A549 (cell line): ENCODE results near the gene FGR. TPM values are rescaled to one million over a fixed set of nuclear protein-coding genes. Genes with fewer than 3 reads are reported as not detected.

ENCODE experiments used
- ATAC-seq, 2 experiments: fragments of 200-7000 bp in 1 of 2; fragments of >200 bp in 1 of 2; cut with Nextera tagmentation in 1 of 2; cut with Tn5 transposase in 1 of 2; 3 replicates each; pipeline versions ENCODE4 v1.8.0 to v1.9.1; 2018 to 2020; ENCODE audit warnings: mild to moderate bottlenecking in 1 of 2, moderate library complexity in 1 of 2
- CTCF ChIA-PET: fragments of 300-600 bp; sonication (Branson Sonifier 250); formaldehyde crosslinking; extraction: SDS; loops from one replicate; lab custom pipeline; 2021; ENCODE audit warnings: antibody characterized with exemption, inconsistent platforms; lab: Yijun Ruan, JAX
- POLR2A ChIA-PET: fragments of 350-600 bp; formaldehyde crosslinking; extraction: SDS; loops from one replicate; lab custom pipeline; 2021; ENCODE audit warnings: antibody characterized with exemption, inconsistent platforms; lab: Yijun Ruan, JAX
- DNase-seq, 2 experiments: peaks; one replicate each; pipeline versions ENCODE4 v3.0.0 to v3.0.0-alpha.2; 2011 to 2016; ENCODE audit warnings: low read depth in 1 of 2, low spot score in 1 of 2
- FAIRE-seq: peaks from 2 replicates; lab custom pipeline; 2011; peaks lifted over from hg19 to GRCh38; lab: Jason Lieb, UNC
- H3K27ac ChIP-seq, 2 experiments: fragments of >200 bp; sonication (Bioruptor Twin); formaldehyde crosslinking; 3 replicates each; pipeline ENCODE4 v1.5.1; 2016 to 2017
- H3K4me1 ChIP-seq: fragments of >200 bp; sonication (Bioruptor Twin); formaldehyde crosslinking; 3 replicates; pipeline ENCODE4 v1.6.1; 2016
- H3K4me2 ChIP-seq: fragments of >200 bp; sonication (Bioruptor Twin); formaldehyde crosslinking; 3 replicates; pipeline ENCODE4 v1.6.1; 2016
- H3K4me3 ChIP-seq: fragments of >200 bp; sonication (Bioruptor Twin); formaldehyde crosslinking; 3 replicates; pipeline ENCODE4 v1.5.1; 2016
- H3K9me3 ChIP-seq: fragments of >200 bp; sonication (Bioruptor Twin); formaldehyde crosslinking; 3 replicates; pipeline ENCODE4 v1.6.1; 2016
- BHLHE40 ChIP-seq: IDR thresholded peaks from 2 replicates; pipeline ENCODE4 v1.6.1; 2012; ENCODE audit warnings: low read depth, low read length, inconsistent platforms
- CHD4 ChIP-seq: fragments of 200-600 bp; sonication (generic); IDR thresholded peaks from 2 replicates; pipeline ENCODE4 v1.6.1; 2016; ENCODE audit warnings: antibody characterized with exemption, mild to moderate bottlenecking, borderline replicate concordance
- CTCF ChIP-seq: fragments of >200 bp; sonication (Bioruptor Twin); formaldehyde crosslinking; IDR thresholded peaks from 3 replicates; pipeline ENCODE4 v1.5.1; 2016
- E2F6 ChIP-seq: IDR thresholded peaks from 2 replicates; pipeline ENCODE4 v1.6.1; 2012; ENCODE audit warnings: low read depth, borderline replicate concordance
- FOSL2 ChIP-seq, 2 experiments: fragments of 450-650 bp in 1 of 2; fragments of >200 bp in 1 of 2; sonication (Bioruptor Twin) in 1 of 2; formaldehyde crosslinking; IDR thresholded peaks; 2 replicates each; pipeline versions ENCODE4 v1.5.0 to v1.6.1; 2016 to 2020; ENCODE audit warnings: mild to moderate bottlenecking in 1 of 2, moderate library complexity in 1 of 2
- HDAC2 ChIP-seq: fragments of 200-600 bp; sonication (generic); IDR thresholded peaks from 2 replicates; pipeline ENCODE4 v1.6.1; 2016
- HOXA7 ChIP-seq: fragments of 250-450 bp; sonication (Bioruptor Pico); IDR thresholded peaks from 2 replicates; pipeline ENCODE4 v1.5.0; 2020; ENCODE audit warnings: mild to moderate bottlenecking, moderate library complexity
- NFE2L2 ChIP-seq: fragments of 150-350 bp; conservative IDR thresholded peaks from 2 replicates; pipeline ENCODE4 v1.6.1; 2014; ENCODE audit warnings: low read length
- NR3C1 ChIP-seq: fragments of >200 bp; sonication (Bioruptor Twin); formaldehyde crosslinking; IDR thresholded peaks from 3 replicates; pipeline ENCODE4 v1.6.1; 2017
- POLR2AphosphoS2 ChIP-seq: conservative IDR thresholded peaks from 2 replicates; pipeline ENCODE4 v1.6.1; 2012; ENCODE audit warnings: low read length, improper control_type of control experiment, inconsistent platforms
- RAD21 ChIP-seq, 2 experiments: fragments of >200 bp in 1 of 2; sonication (Bioruptor Twin) in 1 of 2; formaldehyde crosslinking in 1 of 2; IDR thresholded peaks in 1 of 2; conservative IDR thresholded peaks in 1 of 2; 2 replicates in 1 of 2; 3 replicates in 1 of 2; pipeline ENCODE4 v1.6.1; 2012 to 2018; ENCODE audit warnings: inconsistent platforms in 1 of 2
- RCOR1 ChIP-seq: fragments of 150-350 bp; IDR thresholded peaks from 2 replicates; pipeline ENCODE4 v1.6.1; 2014; ENCODE audit warnings: antibody characterized with exemption, low read length, low read depth
- RFX5 ChIP-seq: fragments of 450-650 bp; IDR thresholded peaks from 2 replicates; pipeline ENCODE4 v1.7.1; 2014; ENCODE audit warnings: antibody characterized with exemption, mild to moderate bottlenecking, moderate library complexity
- SMC3 ChIP-seq: fragments of >200 bp; sonication (Bioruptor Twin); formaldehyde crosslinking; IDR thresholded peaks from 3 replicates; pipeline ENCODE4 v1.6.1; 2018; ENCODE audit warnings: inconsistent platforms
- TP53 ChIP-seq: fragments of 250-450 bp; sonication (Bioruptor Pico); IDR thresholded peaks from 2 replicates; pipeline ENCODE4 v1.5.0; 2021; ENCODE audit warnings: mild to moderate bottlenecking, moderate library complexity
- ZFP36 ChIP-seq: fragments of 450-650 bp; IDR thresholded peaks from 2 replicates; pipeline ENCODE4 v1.6.1; 2014; ENCODE audit warnings: borderline replicate concordance; ENCODE audit not compliant: partially characterized antibody
- WGBS: methylation state at CpG from one replicate; pipeline ENCODE4 v1.1.6; 2017; ENCODE audit errors: missing lambda C conversion rate; 5-methylcytosine and 5-hydroxymethylcytosine counted together
- polyA plus RNA-seq, 4 experiments: library from polyadenylated mRNA; depleted of rRNA in 3 of 4; stranded (reverse); fragments of >200 nt; fragmentation: RNase III in 1 of 4; extraction: RNeasy Plus Mini Kit Qiagen cat#74134 plus additional on column Dnase treatment in 1 of 4; gene quantifications; 2 replicates in 3 of 4; 3 replicates in 1 of 4; pipeline ENCODE4 v1.2.3, GENCODE V29; 2011 to 2017
- TF ChIP-seq, protein P1 (sequence below): IDR thresholded peaks from 2 replicates; pipeline ENCODE4 v1.6.1; 2012

The FGR gene
- polyA plus RNA-seq, 2 of the 4 experiments (the other 2 are of a cell fraction), result not detected

- DNase-seq (no peak), FAIRE-seq (no peak), ATAC-seq (no peak)
- POLR2A ChIA-PET, result no interaction called here
- Histone ChIP-seq H3K4me3 (no peak overlapping the region), H3K27ac (no peak overlapping the region), H3K9me3 (no peaks in the 10 kb centered on the region), H3K4me2 (no peak overlapping the region), H3K4me1 (peaks cover 14% of the 10 kb centered on the region)
- CTCF ChIA-PET, result interaction anchor here (0.6 to 23.7 kb wide), 48 partner anchors 10 to 688 kb away, joined by 3 to 314 read pairs (median 5); partner anchors contain the start of genes GPR3 and IFI6
- WGBS, result 69% methylated on average over 9 of the region's 11 CpGs
- TF ChIP-seq NFE2L2, result no peak
- TF ChIP-seq, protein P1, sequence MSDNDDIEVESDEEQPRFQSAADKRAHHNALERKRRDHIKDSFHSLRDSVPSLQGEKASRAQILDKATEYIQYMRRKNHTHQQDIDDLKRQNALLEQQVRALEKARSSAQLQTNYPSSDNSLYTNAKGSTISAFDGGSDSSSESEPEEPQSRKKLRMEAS, result no peak
Observed at GRCh38 chr1:27607239-27607804, 27.7 kb downstream of the FGR start.

GRCh38 chr1:27606708-27607238 is 28.2 kb downstream of the FGR start:
- POLR2A ChIA-PET, result no interaction called here

DNA sequence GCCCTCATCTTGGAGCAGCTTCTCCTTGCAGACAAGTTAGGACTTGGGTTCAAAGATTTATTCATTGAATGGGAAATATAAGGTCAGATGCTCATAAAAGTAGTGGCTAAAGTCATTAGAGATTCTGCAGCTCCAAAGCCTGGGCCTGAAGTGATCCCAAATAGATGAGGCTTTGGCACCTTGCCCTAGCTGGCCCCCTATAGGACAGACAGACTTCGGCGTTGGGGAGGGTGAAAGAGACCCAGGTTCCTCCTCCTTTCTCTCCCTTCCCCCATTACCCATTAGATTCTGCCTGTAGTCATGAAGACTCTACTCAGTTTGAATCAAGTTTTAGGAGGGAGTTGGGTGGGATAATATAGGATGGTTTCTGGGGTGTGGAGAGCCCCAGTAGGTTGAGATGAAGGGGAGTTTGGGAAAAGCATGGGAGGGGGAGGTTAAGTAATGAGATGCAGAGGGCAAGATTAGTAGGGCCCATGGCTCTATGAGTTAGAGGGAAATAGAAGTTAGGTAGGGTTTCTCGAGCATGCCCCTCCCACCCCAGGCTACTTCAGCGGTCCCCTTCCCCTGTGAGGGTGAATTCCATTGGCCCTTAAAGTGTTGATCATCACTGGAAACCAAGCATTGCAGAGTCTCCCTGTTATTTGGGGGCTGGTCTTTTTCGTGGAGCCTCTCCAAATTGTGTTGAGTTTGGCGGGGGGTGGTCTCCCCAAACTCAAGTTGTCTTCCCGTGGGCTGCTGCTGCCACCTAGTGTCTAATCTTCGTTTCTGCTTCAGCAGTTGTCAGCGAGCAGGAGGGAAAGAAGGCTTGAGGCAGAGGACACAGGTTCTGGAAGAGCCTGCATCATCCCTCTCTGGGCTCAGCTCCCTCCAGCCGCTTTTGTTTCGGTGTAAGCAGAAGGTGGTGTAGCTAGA is 28.9 kb downstream of the FGR start:
- peak in 1 of 2 experiments; percentile 30; a peak in 2 of 6 replicates for ATAC-seq
- TF ChIP-seq E2F6 (no peak), RAD21 (conservative IDR thresholded peaks at IDR 0.05 in 1 of 2, IDR thresholded peaks at IDR 0.05 in 1 of 2) (peak; percentile 95), CTCF (peak; percentile 90), POLR2AphosphoS2 (no peak), SMC3 (peak; percentile 79)
- ChIA-PET POLR2A (no interaction called here), CTCF (interaction anchor here (0.6 to 23.7 kb wide), 56 partner anchors 8 to 562 kb away, joined by 3 to 314 read pairs (median 4); partner anchors contain the start of genes GPR3 and IFI6)
- Histone ChIP-seq H3K4me1 (peaks cover 26% of the 10 kb centered on the region), H3K4me3 (no peak overlapping the region), H3K4me2 (peak overlapping the region; percentile 51), H3K9me3 (no peaks in the 10 kb centered on the region), H3K27ac (peak overlapping the region in 1 of 2 experiments; percentile 50; a peak in 1 of 6 replicates)
- DNase-seq, result peak; percentile 26 to 56
- 11% methylated on average over 11 of the region's 11 CpGs for WGBS
- FAIRE-seq, result no peak

More at GRCh38 chr1:27606708-27607238, 28.2 kb downstream of the FGR start:
- DNase-seq (no peak), FAIRE-seq (no peak), ATAC-seq (no peak)
- CTCF ChIA-PET, result interaction anchor here (0.6 to 23.7 kb wide), 45 partner anchors 10 to 562 kb away, joined by 3 to 314 read pairs (median 5); partner anchors contain the start of genes GPR3 and IFI6
- Histone ChIP-seq H3K4me3 (no peak overlapping the region), H3K27ac (no peak overlapping the region), H3K9me3 (no peaks in the 10 kb centered on the region), H3K4me2 (no peak overlapping the region), H3K4me1 (peaks cover 19% of the 10 kb centered on the region)
- TF ChIP-seq FOSL2 (IDR thresholded peaks at IDR 0.05) (no peak), FOSL2 (CRISPR knock-in tag; IDR thresholded peaks at IDR 0.05) (peak; percentile 34), ZFP36 (no peak), HDAC2 (no peak), HOXA7 (CRISPR knock-in tag) (no peak), SMC3 (no peak), NR3C1 (no peak)
- WGBS, result 69% methylated on average over 3 of the region's 3 CpGs

GRCh38 chr1:27605300-27605766 is 29.7 kb downstream of the FGR start:
- ChIA-PET POLR2A (no interaction called here), CTCF (interaction anchor here (0.6 to 23.7 kb wide), 24 partner anchors 9 to 306 kb away, joined by 3 to 314 read pairs (median 6); partner anchors contain the start of gene GPR3)
- FAIRE-seq, result no peak
- Histone ChIP-seq H3K9me3 (no peaks in the 10 kb centered on the region), H3K4me2 (no peak overlapping the region), H3K4me3 (no peak overlapping the region), H3K4me1 (peaks cover 33% of the 10 kb centered on the region), H3K27ac (no peak overlapping the region)
- TF ChIP-seq CHD4 (no peak), TP53 (no peak), BHLHE40 (no peak), RCOR1 (no peak), RFX5 (no peak)
- TF ChIP-seq, protein P1, result no peak
- WGBS, result 82% methylated on average over 7 of the region's 7 CpGs
- no peak for DNase-seq
- no peak for ATAC-seq
